Brain microvascular endothelial cell (primary cell): ENCODE measurements around the gene DHRS3.

Experiments
- DNase-seq: peaks from one replicate; pipeline ENCODE4 v3.0.0-alpha.2; 2020
- H3K27ac ChIP-seq: fragments of 250-450 bp; sonication (Bioruptor Pico); 2 replicates; pipeline ENCODE4 v1.5.1; 2020; ENCODE audit warnings: mild to moderate bottlenecking, moderate library complexity
- H3K27me3 ChIP-seq: fragments of 250-450 bp; sonication (Bioruptor Pico); replicated peaks from 2 replicates; pipeline ENCODE4 v1.5.1; 2020; ENCODE audit warnings: mild to moderate bottlenecking
- H3K36me3 ChIP-seq: fragments of 250-450 bp; sonication (Bioruptor Pico); replicated peaks from 2 replicates; pipeline ENCODE4 v1.5.1; 2020; ENCODE audit warnings: mild to moderate bottlenecking
- H3K4me3 ChIP-seq: 2 replicates; pipeline ENCODE4 v1.5.1; 2011; ENCODE audit warnings: low read depth, mild to moderate bottlenecking, control low read depth, low read length, moderate library complexity
- CTCF ChIP-seq: IDR thresholded peaks from 2 replicates; pipeline ENCODE4 v1.5.1; 2011; ENCODE audit warnings: low read depth, mild to moderate bottlenecking, moderate library complexity, low read length, control low read depth, inconsistent platforms; ENCODE audit errors: missing control alignments
- in situ Hi-C: cut with HindIII; loops from 2 replicates; pipeline ENCODE4 v1.10.0; 2017; ENCODE audit warnings: low sequenced_read_pairs, low pct_ligation_motif_present

The DHRS3 gene

GRCh38 chr1:12537906-12538461 is 80.0 kb downstream of the DHRS3 start:
- Histone ChIP-seq H3K36me3 (no peaks in the 10 kb centered on the region), H3K4me3 (no peak overlapping the region), H3K27me3 (no peaks in the 10 kb centered on the region), H3K27ac (no peak overlapping the region)
- no peak for TF ChIP-seq CTCF
- no peak for DNase-seq
- in situ Hi-C loops, result no loop called here

GRCh38 chr1:12537294-12537693 is 80.7 kb downstream of the DHRS3 start:
- no peaks in the 10 kb centered on the region for H3K27me3 ChIP-seq
- H3K36me3 ChIP-seq, result no peaks in the 10 kb centered on the region
- in situ Hi-C loops, result no loop called here

GRCh38 chr1:12536023-12536639 is 81.9 kb downstream of the DHRS3 start:
- Histone ChIP-seq H3K27me3 (no peaks in the 10 kb centered on the region), H3K27ac (no peak overlapping the region), H3K4me3 (no peak overlapping the region), H3K36me3 (no peaks in the 10 kb centered on the region)
- TF ChIP-seq CTCF, result no peak
- DNase-seq, result no peak
- in situ Hi-C loops, result no loop called here

More at GRCh38 chr1:12537294-12537693, 80.7 kb downstream of the DHRS3 start:
- Histone ChIP-seq H3K4me3 (no peak overlapping the region), H3K27ac (no peak overlapping the region)
- DNase-seq, result no peak
- TF ChIP-seq CTCF, result no peak

GRCh38 chr1:12532405-12533315 is 85.3 kb downstream of the DHRS3 start:
- in situ Hi-C loops, result no loop called here
- TF ChIP-seq CTCF, result no peak
- Histone ChIP-seq H3K36me3 (no peaks in the 10 kb centered on the region), H3K4me3 (no peak overlapping the region), H3K27ac (no peak overlapping the region), H3K27me3 (no peaks in the 10 kb centered on the region)
- DNase-seq, result no peak

- H3K4me3 ChIP-seq, result no peak overlapping the region
- no peak for DNase-seq
- no peaks in the 10 kb centered on the region for H3K36me3 ChIP-seq
- no peak overlapping the region for H3K27ac ChIP-seq
- no peak for TF ChIP-seq CTCF
- in situ Hi-C loops, result no loop called here
- no peaks in the 10 kb centered on the region for H3K27me3 ChIP-seq
These were observed 86.9 kb downstream of the DHRS3 start for GRCh38 chr1:12531179-12531499.
